Prostate gland (tissue), 2 donors: ENCODE data around the gene PLCH2.

Experiments used
- POLR2A ChIP-seq: fragments of 450-650 bp; IDR thresholded peaks from one replicate; pipeline ENCODE4 v1.6.1; 2016; ENCODE audit warnings: antibody characterized with exemption, mild to moderate bottlenecking
- POLR2AphosphoS5 ChIP-seq: sonication (generic); formaldehyde crosslinking; IDR thresholded peaks from one replicate; pipeline ENCODE4 v1.6.1; 2017; ENCODE audit warnings: antibody characterized with exemption
- TF ChIP-seq, protein P1 (sequence below), 4 experiments: fragments of 200-600 bp in 2 of 4; fragments of 450-650 bp in 2 of 4; sonication (generic) in 2 of 4; IDR thresholded peaks; 1 replicate in 3 of 4; 2 replicates in 1 of 4; pipeline ENCODE4 v1.5.1; 2016 to 2019; ENCODE audit warnings: antibody characterized with exemption in 4 of 4, mild to moderate bottlenecking in 2 of 4, moderate library complexity in 2 of 4

DNA sequence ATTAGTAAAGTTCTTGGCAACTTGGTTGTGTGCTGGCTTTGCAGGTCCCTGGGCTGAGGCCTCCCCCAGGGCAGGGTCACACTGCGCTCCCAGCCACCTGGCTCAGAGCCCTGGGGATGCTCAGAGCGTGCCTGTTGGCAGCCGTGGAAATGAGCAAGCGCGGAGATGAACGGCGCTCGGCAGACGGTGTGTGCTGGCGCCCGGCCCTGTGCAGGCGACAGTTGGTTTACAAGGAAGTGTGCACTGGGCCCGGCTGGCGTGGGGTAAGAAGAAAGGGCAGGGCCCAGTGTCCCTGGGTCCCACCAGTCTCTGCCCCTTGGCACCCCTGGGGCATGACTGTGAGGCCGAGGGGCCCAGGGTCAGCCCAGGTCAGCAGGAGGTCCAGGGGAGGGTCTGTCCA lies 38.1 kb upstream of the PLCH2 start:
- TF ChIP-seq POLR2AphosphoS5, result peak; percentile 43
- no peak for TF ChIP-seq POLR2A
- TF ChIP-seq, protein P1, sequence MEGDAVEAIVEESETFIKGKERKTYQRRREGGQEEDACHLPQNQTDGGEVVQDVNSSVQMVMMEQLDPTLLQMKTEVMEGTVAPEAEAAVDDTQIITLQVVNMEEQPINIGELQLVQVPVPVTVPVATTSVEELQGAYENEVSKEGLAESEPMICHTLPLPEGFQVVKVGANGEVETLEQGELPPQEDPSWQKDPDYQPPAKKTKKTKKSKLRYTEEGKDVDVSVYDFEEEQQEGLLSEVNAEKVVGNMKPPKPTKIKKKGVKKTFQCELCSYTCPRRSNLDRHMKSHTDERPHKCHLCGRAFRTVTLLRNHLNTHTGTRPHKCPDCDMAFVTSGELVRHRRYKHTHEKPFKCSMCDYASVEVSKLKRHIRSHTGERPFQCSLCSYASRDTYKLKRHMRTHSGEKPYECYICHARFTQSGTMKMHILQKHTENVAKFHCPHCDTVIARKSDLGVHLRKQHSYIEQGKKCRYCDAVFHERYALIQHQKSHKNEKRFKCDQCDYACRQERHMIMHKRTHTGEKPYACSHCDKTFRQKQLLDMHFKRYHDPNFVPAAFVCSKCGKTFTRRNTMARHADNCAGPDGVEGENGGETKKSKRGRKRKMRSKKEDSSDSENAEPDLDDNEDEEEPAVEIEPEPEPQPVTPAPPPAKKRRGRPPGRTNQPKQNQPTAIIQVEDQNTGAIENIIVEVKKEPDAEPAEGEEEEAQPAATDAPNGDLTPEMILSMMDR (IDR thresholded peaks at IDR 0.05), result no peak
